Measurements from ENCODE around the gene NXPE4. TPM values are rescaled to one million over a fixed set of nuclear protein-coding genes. Genes with fewer than 3 reads are reported as not detected.

Gene NXPE4
- polyA plus RNA-seq, 3 donors = not detected

DNA sequence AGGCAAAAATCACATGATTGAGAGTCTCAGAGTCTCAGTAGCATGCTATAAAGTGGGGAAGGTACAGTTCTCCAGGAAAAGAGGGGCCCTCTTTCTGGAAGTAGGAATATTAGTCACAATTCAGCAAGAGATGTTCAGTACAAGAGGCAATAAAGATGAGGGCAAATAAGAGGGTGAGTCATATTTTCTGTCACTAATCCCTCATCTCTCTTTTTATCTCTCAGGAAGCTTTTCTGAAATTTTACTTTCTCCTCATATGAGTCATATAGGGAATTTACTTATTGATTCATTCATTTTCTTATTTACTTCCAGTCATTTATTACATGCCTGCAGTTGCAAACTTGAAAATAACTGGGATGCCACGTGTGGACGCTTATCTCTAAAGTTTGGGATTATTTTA, 32.5 kb downstream of the NXPE4 start:
- no peak for DNase-seq (ENCODE audit: low read depth in 3 of 3, low spot score in 2 of 3)

GRCh38 chr11:114562166-114562916, 33.2 kb downstream of the NXPE4 start:
- no peak for DNase-seq (ENCODE audit: low read depth in 3 of 3, low spot score in 2 of 3)

DNA sequence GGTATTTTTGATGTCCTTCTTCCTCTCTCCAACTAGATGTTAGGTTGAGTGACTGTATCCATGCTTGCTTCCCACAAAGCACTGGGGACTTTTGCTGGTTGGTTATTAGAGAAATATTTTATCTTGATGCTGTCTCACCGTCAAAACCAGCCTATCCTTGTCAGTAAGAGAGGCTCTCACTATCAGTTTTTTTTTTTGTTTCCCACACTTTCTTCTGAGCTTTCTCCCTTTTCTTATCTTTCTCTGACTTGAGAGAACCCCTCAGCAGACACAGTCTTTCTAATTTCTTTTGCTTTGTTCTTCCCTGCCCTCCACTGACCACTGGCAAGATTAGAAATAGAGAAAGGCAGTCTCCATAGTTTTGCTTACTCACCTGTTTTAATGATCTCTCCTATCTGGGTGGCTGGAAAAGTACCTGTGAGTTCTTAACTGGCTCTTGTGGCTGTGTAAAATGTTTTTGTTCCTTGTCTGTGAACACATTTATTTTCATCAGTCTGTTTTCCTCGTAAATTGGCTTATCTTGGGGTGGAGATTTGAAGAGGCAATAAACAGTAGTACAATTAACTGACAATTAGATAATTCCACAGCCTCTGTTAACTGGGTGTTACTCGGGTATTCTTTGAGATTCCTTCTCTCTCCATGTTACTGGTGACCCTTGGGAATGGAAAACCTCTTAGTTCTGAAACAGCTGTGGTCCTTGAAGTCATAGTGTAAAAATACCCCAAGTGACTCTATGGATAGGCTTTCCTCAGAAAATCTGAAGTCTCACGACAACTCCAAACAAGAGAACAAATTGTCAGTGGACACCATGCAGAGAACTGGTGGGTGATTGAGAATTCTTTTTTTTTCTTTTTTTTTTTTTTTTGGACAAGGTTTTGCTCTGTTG, 35.9 kb downstream of the NXPE4 start, which contains the start of gene NXPE1:
Gene NXPE1, minus strand, starts transcription at position 457 of the 886 bp plus-strand sequence. CDS start 8,680 bp downstream, outside the sequence.
- DNase-seq (ENCODE audit: low read depth in 3 of 3, low spot score in 2 of 3) = no peak

GRCh38 chr11:114556135-114556534, 39.5 kb downstream of the NXPE4 start:
- DNase-seq (ENCODE audit: low read depth in 3 of 3, low spot score in 2 of 3) = peak in 1 of 3 donors; percentile 2

GRCh38 chr11:114553642-114554041, 41.9 kb downstream of the NXPE4 start:
- no peak for DNase-seq (ENCODE audit: low read depth in 3 of 3, low spot score in 2 of 3)

- DNase-seq (ENCODE audit: low read depth in 3 of 3, low spot score in 2 of 3) = no peak
Measured at GRCh38 chr11:114551060-114551459, 44.5 kb downstream of the NXPE4 start.

GRCh38 chr11:114525682-114526081, 69.9 kb downstream of the NXPE4 start:
- DNase-seq (ENCODE audit: low read depth in 3 of 3, low spot score in 2 of 3) = no peak

- DNase-seq (ENCODE audit: low read depth in 3 of 3, low spot score in 2 of 3) = no peak
Measured at GRCh38 chr11:114524122-114524521, 71.5 kb downstream of the NXPE4 start.

- DNase-seq (ENCODE audit: low read depth in 3 of 3, low spot score in 2 of 3) = no peak
Measured at GRCh38 chr11:114522818-114523217, 72.8 kb downstream of the NXPE4 start.

Other genes with a start within 250 kb of the NXPE4 start
- gene C11orf71, start 195.3 kb downstream of the NXPE4 start, polyA plus RNA-seq (ENCODE audit: insufficient read length in 3 of 3) = 10 to 100 TPM; 19.4 to 20.6 (median 19.9) TPM
- gene RBM7, start 195.1 kb downstream of the NXPE4 start, polyA plus RNA-seq (ENCODE audit: insufficient read length in 3 of 3) = 10 to 100 TPM; 60.1 to 61.6 (median 61.2) TPM
- gene REXO2, start 156.3 kb downstream of the NXPE4 start, polyA plus RNA-seq (ENCODE audit: insufficient read length in 3 of 3) = 100 to 1,000 TPM; 107 to 113 (median 109) TPM
- gene NXPE1, start 35.9 kb downstream of the NXPE4 start, polyA plus RNA-seq (ENCODE audit: insufficient read length in 3 of 3) = under 1 TPM in 1 of 3 donors, not detected in 2; 0.06 TPM
- gene NXPE2, start 82.7 kb upstream of the NXPE4 start, polyA plus RNA-seq (ENCODE audit: insufficient read length in 3 of 3) = under 1 TPM; 0.31 to 0.47 (median 0.37) TPM